Skeletal muscle satellite cell (primary cell): ENCODE results near the gene SHBG.

Experiments used
- H3K27me3 ChIP-seq: 2 replicates; pipeline ENCODE4 v1.7.0; 2013; ENCODE audit warnings: low read length; ENCODE audit not compliant: control insufficient read depth, insufficient read depth
- H3K36me3 ChIP-seq: 2 replicates; pipeline ENCODE4 v1.7.0; 2013; ENCODE audit warnings: mild to moderate bottlenecking, control low read depth, low read length; ENCODE audit not compliant: insufficient read depth
- H3K4me1 ChIP-seq: 2 replicates; pipeline ENCODE4 v1.7.0; 2013; ENCODE audit warnings: low read length; ENCODE audit not compliant: control insufficient read depth, insufficient read depth
- H3K4me2 ChIP-seq: 2 replicates; pipeline ENCODE4 v1.7.0; 2013; ENCODE audit warnings: mild to moderate bottlenecking, low read length
- H3K4me3 ChIP-seq: 2 replicates; pipeline ENCODE4 v1.7.0; 2013; ENCODE audit warnings: low read length
- H3K9ac ChIP-seq: 2 replicates; pipeline ENCODE4 v1.7.0; 2013; ENCODE audit warnings: mild to moderate bottlenecking, low read depth, low read length, moderate library complexity
- H3K9me3 ChIP-seq: replicated peaks from 2 replicates; pipeline ENCODE4 v1.7.0; 2013; ENCODE audit warnings: mild to moderate bottlenecking, control low read depth, low read length

The SHBG gene

DNA sequence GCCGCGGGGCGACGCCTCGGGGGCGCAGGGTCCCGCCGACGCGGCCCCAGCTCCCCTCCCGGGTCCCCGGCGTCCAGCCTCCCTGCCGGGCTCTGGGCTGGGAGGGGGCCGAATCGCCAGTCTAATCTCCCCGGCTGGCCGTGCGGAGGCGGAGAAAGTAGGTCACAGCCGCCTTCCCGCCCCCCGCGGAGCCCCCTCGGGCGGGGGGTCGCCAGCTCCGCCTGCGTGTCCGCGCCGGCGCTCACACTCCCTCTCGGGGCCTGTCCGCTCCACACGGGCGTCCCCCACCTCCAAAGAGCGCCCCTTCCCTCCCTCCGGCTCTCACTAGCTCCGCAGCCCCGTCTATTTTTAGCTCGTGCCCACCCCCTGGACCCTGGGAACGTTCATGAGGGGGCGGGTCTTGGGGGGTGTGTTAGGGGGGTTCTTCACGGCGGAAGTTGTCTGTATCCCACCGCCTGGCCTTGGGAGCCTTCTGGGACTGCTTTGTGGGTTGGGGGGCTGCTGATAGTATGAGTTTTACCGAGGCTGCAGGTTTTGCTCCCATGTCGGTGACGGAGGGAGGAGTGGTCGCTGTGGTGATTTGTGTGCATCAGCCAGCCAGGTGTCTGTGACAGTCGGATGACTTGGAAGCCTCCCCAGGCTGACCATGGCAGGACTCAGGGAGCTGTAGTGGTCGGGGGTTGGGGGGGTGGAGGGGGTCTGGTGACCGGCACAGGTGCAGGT lies 21.9 kb downstream of the SHBG start:
- H3K4me2 ChIP-seq, result peak overlapping the region; percentile 81
- H3K4me3 ChIP-seq, result peak overlapping the region; percentile 58
- H3K9me3 ChIP-seq, result no peaks in the 10 kb centered on the region
- H3K36me3 ChIP-seq, result no peaks in the 10 kb centered on the region
- peaks cover 59% of the 10 kb centered on the region for H3K27me3 ChIP-seq
- peaks cover 17% of the 10 kb centered on the region for H3K4me1 ChIP-seq
- H3K9ac ChIP-seq, result no peak overlapping the region

DNA sequence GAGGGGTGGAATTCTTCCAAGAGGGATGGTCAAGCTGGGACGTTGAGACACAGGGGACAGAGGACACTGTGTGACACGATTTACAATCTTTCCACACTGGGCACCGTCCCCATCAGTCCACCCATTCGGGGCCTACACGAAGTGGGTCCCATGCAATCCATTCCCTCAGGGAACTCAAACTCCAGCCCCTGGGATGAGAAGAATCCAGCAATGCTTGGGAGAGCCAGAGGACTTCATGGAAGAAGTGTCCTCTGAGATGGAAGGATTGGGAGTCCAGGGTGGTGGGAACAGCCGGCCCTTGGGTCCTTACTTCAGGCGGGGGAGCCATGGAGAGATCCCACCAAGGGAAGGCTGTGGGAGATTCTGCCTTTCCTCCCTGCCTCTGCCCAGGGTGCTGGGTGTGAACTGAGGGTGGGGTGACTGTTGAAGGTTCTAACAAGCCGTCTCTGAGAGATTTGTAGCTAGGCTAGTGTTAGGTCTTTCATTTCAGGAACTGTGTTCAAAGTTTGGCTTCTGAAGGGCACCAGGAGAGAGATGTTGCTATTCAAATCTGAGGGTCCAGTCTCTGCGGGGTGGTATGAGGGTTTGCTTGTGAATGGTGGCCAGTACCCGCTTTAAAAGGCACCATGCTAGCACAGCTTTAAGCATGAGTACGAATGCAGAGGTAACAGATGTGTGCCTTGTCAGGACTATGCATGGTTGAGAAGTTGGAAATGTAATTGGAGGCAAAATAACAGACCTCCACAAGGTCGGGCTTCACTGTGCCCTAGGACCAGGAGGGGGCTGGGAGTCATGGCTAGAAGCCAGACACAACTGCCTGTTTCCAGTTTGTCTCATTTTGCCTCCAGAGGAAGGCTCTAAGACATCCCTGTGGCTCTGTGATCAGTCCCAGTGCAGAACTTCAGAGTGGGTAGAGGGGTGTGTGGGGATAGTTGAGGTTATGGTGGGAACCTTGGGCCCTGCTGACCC lies 22.7 kb downstream of the SHBG start:
- Histone ChIP-seq H3K4me3 (no peak overlapping the region), H3K9me3 (no peaks in the 10 kb centered on the region), H3K27me3 (peaks cover 55% of the 10 kb centered on the region)

DNA sequence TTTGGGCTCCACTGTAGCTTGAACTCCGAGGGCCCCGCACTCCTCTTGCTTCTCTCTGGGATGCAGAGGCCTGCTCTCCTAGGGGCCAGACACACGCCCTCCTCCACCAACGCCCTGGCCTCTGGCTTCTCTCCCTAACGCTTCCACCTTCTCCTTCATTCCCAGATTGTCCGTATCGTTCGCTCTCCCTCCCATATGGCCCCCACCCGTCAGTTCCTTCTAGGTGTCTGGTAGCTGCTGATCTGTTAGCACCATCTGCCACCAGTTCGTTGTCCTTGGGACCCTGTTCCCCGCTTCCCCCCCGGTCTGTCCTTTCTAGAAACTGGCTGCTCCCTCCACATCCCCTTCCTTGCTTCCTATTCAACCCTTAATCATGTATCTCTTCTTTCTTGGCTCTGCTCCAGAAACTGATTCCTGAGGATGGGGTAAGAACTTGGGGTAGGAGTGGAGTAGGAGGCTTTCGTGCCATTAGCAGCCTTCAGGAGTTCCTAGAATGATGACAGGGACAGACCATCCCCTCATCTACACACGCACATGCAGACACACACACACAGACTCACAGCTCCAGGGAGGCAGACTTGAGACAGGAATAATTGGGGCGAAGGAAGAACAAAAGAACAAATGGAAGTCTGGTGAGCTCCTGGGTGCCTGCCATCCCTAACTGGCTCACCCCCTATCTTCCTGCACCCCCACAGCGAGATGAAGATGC lies 25.1 kb downstream of the SHBG start:
- no peaks in the 10 kb centered on the region for H3K9me3 ChIP-seq
- no peak overlapping the region for H3K4me2 ChIP-seq
- H3K4me3 ChIP-seq, result no peak overlapping the region
- no peak overlapping the region for H3K9ac ChIP-seq
- H3K27me3 ChIP-seq, result peaks cover 53% of the 10 kb centered on the region
- peaks cover 16% of the 10 kb centered on the region for H3K4me1 ChIP-seq
- no peaks in the 10 kb centered on the region for H3K36me3 ChIP-seq

More for the DNA sequence above, 22.7 kb downstream of the SHBG start:
- Histone ChIP-seq H3K4me1 (peaks cover 17% of the 10 kb centered on the region), H3K36me3 (no peaks in the 10 kb centered on the region), H3K4me2 (no peak overlapping the region), H3K9ac (no peak overlapping the region)

DNA sequence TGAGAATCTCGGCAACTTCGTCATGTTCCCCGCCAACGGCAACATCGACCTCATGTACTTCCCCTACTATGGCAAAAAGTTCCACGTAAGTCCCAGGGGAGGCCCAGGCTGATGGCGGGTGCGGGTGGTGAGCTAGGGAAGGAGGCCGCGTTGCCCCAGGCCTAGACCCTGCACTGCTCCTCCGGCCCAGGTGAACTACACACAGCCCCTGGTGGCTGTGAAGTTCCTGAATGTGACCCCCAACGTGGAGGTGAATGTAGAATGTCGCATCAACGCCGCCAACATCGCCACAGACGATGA lies 25.6 kb downstream of the SHBG start:
- no peaks in the 10 kb centered on the region for H3K36me3 ChIP-seq
- no peak overlapping the region for H3K9ac ChIP-seq
- H3K9me3 ChIP-seq, result no peaks in the 10 kb centered on the region
- H3K4me2 ChIP-seq, result no peak overlapping the region
- H3K4me1 ChIP-seq, result peaks cover 11% of the 10 kb centered on the region
- no peak overlapping the region for H3K4me3 ChIP-seq
- peaks cover 48% of the 10 kb centered on the region for H3K27me3 ChIP-seq

DNA sequence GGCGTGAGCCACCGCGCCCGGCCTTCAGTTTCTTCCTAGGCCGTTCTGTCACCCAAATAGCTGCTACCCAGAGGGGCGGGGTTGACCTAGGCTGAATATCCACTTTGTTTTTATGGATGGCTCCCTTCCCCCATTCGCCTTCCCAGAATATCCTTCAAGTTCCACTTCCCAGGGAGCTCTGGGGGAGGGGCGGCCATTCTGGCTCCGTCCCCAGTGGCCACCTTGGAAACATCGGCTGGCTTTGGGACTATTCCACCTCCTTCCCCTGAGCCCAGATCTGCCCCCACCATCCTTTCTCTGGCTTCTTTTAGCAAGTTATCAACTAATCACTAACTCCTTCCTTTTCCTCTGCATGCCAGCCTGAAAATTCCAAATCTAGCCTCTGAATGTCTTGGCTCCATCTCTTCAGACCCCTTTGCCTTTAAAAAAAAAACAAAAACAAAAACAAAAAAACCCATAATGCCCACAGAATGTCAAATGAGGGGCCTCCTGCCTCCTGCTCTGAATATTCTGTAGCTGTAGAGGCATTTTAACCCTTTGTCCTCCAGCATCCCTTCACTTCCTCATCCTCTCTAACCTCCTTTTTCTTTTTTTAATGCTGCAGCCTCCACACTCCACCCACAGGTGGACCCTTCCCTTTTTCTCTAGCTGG lies 27.1 kb downstream of the SHBG start:
- H3K4me1 ChIP-seq, result no peaks in the 10 kb centered on the region
- no peak overlapping the region for H3K4me2 ChIP-seq
- H3K9me3 ChIP-seq, result no peaks in the 10 kb centered on the region
- no peaks in the 10 kb centered on the region for H3K36me3 ChIP-seq
- no peak overlapping the region for H3K9ac ChIP-seq
- peaks cover 33% of the 10 kb centered on the region for H3K27me3 ChIP-seq
- H3K4me3 ChIP-seq, result no peak overlapping the region

DNA sequence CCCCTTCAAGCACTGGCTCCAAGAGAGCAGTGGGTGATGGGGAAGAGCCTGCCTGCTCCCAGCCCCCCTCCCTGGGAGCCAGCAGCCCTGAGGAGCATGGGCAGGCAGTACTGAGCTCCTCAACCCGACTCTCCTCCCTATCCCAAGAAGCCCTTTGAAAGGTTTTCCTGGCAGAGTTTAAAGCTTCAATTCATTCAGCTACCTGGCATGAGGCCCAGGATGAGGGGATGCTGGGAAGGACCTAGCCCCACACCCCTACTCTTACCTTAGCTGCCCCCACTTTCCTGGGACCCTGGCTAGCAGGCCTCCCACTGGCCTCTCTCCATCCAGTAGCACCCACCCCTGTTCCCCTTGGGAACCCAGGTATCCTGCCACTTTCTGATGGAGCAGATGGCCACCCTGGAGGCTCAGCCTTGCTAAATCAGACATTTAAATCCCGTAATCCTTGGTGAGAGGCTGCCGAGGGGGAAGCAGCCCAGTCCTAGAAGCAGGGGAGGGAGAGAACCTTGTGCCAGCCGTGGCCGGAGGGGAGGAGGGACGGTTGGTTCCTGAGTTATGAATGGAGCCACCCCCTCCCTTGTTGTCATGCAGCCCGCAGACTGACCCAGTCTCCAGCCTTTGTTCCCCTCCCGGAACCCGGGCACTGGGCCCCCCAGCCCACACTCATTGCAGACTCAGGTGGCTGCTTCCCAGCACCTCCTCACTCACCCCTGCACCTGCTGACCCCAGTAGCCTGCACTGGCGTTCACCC lies 37.9 kb downstream of the SHBG start:
- H3K4me3 ChIP-seq, result no peak overlapping the region
- no peaks in the 10 kb centered on the region for H3K4me1 ChIP-seq
- peaks cover 14% of the 10 kb centered on the region for H3K36me3 ChIP-seq
- H3K9me3 ChIP-seq, result no peaks in the 10 kb centered on the region
- H3K4me2 ChIP-seq, result no peak overlapping the region
- H3K27me3 ChIP-seq, result no peaks in the 10 kb centered on the region
- no peak overlapping the region for H3K9ac ChIP-seq

DNA sequence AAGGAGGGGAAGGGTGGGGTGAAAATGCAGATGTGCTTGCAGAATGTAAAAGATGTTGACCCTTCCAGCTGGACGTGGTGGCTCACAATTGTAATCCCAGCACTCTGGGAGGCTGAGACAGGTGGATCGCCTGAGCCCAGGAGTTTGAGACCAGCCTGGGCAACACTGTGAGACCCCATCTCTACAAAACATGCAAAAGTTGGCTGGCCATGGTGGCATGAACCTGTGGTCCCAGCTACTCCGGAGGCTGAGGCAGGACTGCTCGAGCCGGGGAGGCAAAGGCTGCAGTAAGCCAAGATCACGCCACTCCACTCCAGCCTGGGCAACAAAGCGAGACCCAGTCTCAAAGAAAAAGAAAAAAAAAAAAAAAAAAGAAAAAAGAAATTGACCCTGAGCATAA lies 38.5 kb downstream of the SHBG start:
- no peak overlapping the region for H3K4me3 ChIP-seq
- H3K36me3 ChIP-seq, result peaks cover 20% of the 10 kb centered on the region
- H3K4me1 ChIP-seq, result no peaks in the 10 kb centered on the region
- no peak overlapping the region for H3K4me2 ChIP-seq
- no peaks in the 10 kb centered on the region for H3K27me3 ChIP-seq
- peaks cover 3% of the 10 kb centered on the region for H3K9me3 ChIP-seq
- no peak overlapping the region for H3K9ac ChIP-seq

DNA sequence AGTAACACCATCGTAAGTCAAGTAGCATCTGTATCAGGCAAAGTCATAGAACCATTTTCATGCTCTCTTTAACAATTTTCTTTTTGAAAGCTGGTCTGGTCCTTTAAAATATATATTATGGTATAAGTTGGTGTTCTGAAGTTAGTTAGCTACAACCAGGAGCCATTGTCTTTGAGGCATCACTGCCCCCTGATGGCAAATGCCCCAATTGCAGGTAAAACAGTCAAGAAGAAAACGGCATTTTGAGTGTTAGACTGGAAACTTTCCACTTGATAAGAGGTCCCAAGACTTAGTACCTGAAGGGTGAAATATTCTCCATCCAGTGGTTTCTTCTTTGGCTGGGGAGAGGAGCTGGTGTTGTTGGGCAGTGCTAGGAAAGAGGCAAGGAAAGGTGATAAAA lies 43.3 kb downstream of the SHBG start:
- Histone ChIP-seq H3K4me2 (no peak overlapping the region), H3K36me3 (peaks cover 38% of the 10 kb centered on the region), H3K4me3 (no peak overlapping the region), H3K4me1 (no peaks in the 10 kb centered on the region), H3K9ac (no peak overlapping the region), H3K9me3 (peaks cover 4% of the 10 kb centered on the region), H3K27me3 (no peaks in the 10 kb centered on the region)

DNA sequence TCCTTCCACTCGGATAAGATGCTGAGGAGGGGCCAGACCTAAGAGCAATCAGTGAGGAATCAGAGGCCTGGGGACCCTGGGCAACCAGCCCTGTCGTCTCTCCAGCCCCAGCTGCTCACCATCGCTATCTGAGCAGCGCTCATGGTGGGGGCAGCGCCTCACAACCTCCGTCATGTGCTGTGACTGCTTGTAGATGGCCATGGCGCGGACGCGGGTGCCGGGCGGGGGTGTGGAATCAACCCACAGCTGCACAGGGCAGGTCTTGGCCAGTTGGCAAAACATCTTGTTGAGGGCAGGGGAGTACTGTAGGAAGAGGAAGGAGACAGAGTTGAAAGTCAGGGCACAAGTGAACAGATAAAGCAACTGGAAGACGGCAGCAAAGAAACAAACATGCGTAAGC lies 45.0 kb downstream of the SHBG start:
- Histone ChIP-seq H3K4me1 (no peaks in the 10 kb centered on the region), H3K27me3 (no peaks in the 10 kb centered on the region), H3K36me3 (peaks cover 38% of the 10 kb centered on the region), H3K9ac (no peak overlapping the region), H3K4me2 (no peak overlapping the region), H3K9me3 (peaks cover 4% of the 10 kb centered on the region), H3K4me3 (no peak overlapping the region)

DNA sequence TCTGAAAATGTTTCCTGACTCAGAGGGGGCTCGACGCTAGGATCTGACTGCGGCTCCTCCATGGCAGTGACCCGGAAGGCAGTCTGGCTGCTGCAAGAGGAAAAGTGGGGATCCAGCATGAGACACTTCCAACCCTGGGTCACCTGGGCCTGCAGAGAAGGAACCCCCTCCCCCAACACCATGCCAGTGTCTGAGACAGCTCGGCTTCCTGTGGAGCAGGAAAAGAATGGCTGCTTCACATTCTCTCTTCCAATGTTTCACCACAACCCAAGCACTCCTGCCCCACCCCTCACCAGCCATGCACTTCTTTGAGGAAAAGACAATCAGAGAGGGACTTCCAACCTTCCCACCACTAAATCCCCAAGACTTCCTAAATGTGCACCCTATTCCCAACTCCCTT lies 46.6 kb downstream of the SHBG start:
- Histone ChIP-seq H3K4me1 (no peaks in the 10 kb centered on the region), H3K27me3 (no peaks in the 10 kb centered on the region), H3K9me3 (peaks cover 4% of the 10 kb centered on the region), H3K36me3 (peaks cover 30% of the 10 kb centered on the region), H3K4me3 (no peak overlapping the region), H3K4me2 (no peak overlapping the region), H3K9ac (no peak overlapping the region)
